ENCODE measurements around the gene C1orf216.
"Not testable (repeated sequence)": the region's sequence is repeated elsewhere in the genome, so short reads cannot be mapped to it uniquely, and the experiment has no call there.

The C1orf216 gene, protein sequence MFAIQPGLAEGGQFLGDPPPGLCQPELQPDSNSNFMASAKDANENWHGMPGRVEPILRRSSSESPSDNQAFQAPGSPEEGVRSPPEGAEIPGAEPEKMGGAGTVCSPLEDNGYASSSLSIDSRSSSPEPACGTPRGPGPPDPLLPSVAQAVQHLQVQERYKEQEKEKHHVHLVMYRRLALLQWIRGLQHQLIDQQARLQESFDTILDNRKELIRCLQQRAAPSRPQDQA

DNA sequence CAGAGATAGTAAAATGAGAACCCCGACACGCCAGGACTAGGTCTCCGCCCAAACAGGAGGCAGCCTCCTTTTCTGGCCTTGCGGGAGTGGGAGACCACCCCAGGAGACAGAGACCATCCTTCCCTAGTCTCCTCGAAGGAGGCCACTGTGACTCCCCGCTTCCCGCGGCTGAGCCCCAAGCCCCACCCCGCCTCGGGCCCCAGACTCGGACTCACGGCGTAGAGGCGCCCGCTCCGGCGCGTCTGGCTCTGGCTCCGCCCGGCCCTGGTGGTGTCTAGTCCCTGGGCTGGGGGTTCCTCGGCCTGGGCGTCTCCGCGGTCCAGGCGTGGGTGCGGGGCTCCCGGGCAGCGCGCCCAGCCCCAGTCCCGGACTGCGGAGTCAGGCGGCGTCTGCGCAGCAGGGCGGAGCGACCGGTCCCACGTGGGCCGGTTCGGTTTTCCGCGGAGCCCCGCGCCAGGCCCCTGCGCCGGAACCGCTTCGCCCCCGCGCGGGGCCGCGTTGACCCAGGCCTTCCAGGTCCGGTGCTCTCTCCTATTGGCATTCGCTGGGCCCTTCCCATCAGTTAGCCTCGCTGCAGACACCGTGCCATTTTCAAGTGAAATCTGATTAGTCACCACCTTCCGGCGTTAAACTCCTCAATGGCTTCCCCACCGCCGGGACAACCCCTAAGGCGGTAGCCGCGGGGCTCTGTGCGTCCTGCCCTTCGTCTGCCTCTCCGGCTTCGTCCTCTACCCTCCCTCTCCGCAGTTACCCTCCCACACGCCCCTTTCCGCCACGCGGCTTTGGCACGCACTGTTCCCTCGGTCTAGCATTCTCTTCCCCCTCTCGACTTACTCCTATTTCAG lies at the start of gene C1orf216:
TSS of gene C1orf216 (minus strand) at position 393 of the 845 bp plus-strand sequence. CDS start 2,563 bp downstream, outside the sequence.
- DNase-seq (ENCODE audit: low read depth in 2 of 2): peak; percentile 48 to 49

DNA sequence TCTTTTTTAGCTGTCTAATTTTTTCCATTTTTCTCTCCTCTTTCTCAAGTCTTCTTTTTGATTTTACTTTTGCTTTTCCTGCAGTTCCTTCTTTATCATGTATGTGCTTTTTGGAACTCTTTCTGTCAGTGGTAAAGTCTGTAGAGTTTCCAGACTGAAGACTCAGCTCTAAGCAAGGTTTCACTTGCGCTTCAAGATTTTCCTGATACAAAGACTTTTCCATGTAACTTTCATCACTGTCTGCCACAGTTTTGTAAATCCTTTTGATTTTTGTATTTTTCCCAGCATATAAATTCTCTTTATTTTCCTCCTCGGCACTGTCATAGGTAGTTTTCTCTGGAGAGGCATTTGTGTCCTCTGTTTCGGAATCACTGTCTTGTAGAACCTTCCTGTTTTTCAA lies 45.6 kb upstream of the C1orf216 start:
- no peak for DNase-seq (ENCODE audit: low read depth in 2 of 2)

DNA sequence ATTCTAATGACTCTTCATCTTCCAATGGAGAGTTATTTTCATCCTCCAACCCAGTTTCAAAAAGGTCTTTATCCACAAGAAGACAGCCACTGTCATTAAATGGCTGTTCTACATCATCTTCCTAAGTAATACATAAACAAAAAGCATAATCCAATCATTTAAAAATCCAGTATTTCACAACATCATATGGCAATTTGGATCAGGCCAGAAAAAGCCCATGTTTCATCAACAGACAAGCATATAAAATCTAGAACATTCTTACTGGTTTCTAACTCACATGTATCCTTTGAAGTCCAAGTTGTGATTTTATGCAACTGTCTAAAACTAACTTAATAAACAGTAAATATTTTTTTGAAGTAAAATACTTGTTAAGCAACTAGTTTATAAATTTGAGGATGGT lies 44.5 kb upstream of the C1orf216 start:
- DNase-seq (ENCODE audit: low read depth in 2 of 2): no peak

DNA sequence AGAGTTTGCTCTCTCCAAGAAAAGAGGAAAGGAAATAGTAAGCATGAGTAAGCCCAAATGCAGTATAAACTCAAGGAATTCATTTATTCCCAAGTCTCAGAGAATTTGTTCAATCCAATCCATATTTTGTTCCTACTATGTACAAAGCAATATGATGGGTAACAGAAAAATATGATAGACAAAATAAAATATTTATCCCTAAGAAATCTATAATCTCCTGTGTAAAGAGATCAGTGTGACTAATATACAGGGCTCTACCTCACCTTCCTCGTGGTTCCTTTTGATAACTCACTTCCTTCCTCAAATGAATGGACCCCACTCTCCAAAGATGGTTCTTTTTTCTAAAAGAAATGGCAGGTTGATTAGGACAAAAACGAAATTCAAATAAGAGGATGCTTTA lies 43.5 kb upstream of the C1orf216 start:
- no peak for DNase-seq (ENCODE audit: low read depth in 2 of 2)

DNA sequence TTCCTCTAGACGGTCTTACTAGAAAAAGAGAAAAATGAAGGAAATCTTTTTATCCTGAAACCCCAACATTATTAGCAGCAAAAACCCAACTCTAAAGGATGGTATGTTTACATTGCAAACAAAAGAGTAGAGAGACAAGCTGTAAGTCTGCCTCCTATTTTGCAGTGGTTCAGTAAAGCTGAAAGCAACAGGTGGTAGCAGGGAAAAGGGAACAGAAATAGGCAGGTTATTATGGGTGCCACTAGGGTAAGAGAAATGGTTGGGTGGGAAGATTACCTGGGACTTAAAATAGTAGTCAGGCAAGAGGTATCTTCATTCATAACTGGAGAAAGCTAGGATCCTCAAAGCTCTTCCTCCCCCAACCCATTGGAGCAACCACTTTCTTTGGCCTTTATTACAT lies 37.4 kb upstream of the C1orf216 start:
- no peak for DNase-seq (ENCODE audit: low read depth in 2 of 2)

DNA sequence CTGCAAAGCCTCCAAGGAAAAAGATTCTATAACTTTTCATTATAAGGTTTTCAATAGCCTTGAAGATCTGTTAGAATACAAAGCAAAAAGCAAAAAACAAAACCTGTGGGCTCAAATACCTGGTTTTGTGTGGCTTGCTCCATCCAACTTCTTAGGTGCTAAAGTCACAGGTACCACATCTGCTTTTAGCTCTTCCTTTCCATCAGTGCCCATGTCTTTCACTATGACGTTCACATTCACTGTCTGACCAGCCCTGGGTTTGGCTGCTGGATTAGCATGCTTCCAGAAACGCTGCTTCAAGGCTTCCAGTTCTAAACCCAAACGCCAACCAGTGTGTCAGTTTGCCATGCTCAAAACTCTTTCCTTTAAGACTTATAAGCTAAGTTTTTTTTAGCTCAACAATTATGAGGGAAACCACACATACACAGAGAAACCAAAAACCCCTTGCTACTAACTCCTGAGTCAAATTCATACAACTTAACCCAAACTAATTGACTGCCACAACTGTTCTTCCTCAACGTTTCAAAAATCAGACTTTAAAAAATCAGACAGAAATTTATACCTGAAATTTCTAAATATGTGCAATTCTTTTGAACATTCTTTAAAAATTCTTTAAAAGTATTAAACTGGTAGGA lies 35.1 kb upstream of the C1orf216 start:
- no peak for DNase-seq (ENCODE audit: low read depth in 2 of 2)

DNA sequence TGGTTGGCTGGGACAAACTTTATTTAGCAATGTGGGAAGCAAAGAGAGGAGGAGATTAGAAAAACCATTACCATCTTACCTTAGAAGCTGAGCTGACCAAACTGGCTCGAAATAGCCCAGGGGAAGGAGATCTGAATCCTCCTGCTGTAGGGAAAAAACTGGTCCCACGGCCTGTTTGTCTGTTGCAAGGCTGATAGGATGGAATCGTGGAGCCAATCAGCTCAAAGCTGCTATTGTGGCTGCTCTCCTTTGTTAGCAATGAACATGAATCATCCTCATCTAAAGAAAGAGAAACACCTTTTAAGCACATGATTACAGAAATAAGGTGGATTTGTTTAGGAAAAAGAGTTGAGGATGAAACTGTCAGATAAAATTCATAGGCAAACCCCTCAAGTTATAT lies 29.6 kb upstream of the C1orf216 start:
- no peak for DNase-seq (ENCODE audit: low read depth in 2 of 2)

DNA sequence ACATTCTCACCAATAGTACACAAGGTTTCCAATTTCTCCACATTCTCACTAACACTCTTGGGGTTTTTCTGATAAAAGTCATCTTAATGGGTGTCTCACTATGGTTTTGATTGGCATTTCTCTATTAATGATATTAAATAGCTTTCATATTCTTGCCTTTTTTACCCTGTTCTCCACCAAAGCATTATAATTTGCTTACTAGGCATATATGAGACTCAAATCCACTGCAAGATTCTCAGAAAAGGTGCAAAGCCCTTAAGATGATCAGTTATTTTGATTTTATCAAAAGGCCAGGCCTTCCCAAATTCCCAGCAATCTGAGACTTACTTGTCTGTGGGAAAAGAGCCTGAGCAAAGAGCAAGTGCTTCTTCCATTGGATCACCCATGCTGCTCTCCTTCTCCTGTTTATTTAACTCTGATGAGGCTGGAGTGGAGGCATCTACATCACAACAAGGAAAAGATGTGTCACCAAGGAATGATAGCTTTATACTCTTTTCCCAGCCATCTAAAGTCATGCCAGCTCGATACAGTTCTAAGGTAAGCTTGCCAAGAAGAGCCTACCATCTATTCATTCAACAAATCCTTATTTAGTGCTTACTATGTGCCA lies 26.5 kb upstream of the C1orf216 start:
- DNase-seq (ENCODE audit: low read depth in 2 of 2): no peak

DNA sequence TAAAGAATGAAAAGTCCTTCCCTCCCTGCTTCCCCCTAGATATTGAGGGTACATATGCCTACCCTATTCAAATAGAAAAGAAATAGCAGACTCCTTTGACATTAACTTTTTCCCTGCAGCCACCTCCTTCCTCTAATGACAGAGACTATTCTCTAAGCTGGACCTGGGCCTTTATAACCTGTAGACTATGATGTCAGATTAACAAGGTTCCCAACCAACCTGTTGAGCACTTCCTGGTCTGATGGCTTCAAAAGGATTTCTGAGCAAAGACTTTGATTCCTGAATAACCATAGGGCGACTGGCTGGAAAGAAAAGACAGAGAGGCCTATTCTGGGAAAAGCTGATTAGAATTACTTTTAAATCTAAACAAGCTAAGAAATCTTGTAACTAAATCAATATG lies 18.4 kb upstream of the C1orf216 start:
- no peak for DNase-seq (ENCODE audit: low read depth in 2 of 2)

DNA sequence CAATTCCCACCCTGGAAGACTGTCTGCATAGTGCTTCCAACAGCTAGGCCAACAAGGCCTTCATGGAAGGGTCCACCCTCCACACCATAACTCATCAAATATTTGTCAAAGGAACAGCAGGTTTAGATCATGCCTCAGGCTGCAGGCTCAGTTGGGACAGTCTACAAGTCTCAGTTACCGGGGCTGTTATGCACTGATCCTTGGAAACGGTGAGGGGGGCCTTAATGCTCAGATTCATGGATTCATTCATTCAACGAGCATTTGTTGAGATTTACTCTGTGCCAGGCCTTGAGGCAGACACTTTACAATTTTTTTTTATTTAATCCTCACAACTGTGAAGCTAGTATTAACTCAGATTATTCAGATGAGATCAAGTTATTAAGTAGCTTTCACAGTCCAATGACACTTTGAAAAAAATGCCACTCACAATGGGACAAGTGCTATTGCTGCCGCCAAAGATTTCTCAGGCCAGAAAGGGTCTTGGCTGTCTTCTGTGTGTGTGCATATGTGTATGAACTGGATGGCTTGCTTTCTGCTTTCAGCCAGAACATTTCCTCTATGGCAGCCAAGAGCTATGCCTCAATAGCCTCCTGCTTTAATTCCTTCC lies 8.9 kb upstream of the C1orf216 start:
- no peak for DNase-seq (ENCODE audit: low read depth in 2 of 2)

DNA sequence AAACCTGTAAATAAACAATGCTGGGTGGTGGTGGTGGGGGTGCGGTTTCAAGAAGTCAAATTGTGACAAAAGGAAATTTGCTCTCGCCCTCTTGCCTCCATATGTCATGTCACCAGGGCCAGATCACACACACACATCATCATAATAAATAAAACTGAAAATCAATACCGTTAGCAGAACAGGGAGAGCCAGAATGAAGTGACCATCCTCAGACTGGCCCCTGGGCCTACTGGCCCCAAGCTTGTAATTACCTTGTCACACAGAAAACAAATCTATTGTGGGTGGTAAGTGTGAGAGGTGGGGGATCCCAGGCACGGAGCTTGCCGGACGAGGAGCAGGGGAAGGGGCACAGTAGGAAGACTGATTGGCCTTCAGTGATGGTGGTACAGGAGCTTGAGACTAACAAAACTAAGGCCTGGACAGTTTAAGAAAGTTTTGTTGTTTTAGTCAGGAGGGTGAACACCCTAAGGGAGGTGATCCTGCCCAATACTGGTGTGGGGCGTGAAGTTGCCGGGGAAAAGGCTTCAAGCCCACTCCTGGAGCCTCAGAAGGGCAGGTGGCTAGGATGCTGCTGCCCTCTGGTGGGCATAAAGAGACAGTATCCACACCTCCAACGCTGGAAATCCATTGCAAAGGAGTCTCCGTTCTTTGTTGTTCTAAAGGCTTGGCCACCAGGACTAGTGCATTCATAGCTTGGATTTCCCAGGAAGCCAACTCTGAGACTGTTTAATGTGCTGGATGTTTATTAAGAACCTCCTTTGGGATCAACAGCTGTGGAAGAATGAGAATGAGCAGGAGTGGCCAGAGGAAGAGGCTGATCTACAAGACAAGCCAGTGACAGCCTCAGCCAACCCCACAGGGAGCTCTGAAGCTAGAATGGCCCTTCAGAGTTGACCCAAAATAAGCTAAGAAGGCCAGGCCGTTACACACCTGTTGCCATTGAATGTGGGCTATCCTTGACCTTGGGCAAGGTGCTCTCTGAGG lies 8.1 kb upstream of the C1orf216 start:
- DNase-seq (ENCODE audit: low read depth in 2 of 2): peak in 1 of 2 experiments; percentile 33

DNA sequence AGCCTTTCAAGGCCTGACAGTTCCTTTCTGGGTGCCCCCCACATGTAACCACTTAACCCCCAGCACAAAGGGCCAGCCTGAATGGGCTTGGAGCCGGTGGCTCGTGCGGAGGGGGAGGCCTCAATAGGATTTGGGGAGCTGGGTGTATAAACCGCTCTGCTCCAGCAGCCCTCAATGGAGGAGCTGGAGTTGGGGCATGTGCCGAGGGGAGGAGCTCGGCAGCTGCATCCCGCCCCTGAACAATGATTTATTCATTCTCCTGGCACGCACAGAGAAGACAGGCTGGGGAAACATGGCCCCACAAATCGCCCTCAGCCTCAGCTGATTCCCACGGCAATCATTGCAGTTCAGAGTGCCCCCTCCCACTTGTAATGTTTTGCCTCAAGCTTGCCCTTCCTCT lies 6.9 kb upstream of the C1orf216 start:
- peak in 1 of 2 experiments; percentile 19 for DNase-seq (ENCODE audit: low read depth in 2 of 2)

DNA sequence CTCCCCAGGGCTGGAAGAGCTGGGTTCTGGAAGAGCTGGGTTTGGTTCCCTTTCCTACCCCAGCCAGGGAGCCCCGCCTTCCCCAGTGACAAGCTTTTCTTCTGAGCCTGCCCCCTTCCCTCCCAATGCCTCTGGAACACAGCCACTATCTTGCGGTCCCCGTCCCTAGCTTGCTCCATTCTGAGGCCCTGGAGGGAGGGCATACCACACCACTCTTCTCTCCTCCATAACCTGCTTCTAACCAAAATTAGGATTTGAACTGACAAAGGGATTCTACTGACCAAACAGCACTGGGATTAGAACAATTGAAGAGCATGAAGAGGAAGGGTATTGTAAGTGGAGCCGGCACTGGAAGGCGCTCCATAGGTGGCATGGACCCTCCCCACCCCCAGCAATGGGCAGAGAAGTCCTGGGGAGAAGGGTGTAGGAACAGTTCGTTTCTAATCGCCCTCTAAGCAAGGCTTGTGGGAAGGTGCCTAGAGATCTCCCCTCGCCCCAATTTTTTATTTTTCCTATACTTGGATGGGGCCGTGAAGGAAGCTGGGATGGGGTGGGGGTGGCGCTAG lies 690 bp downstream of the C1orf216 start:
- peak; percentile 37 to 39 for DNase-seq (ENCODE audit: low read depth in 2 of 2)

DNA sequence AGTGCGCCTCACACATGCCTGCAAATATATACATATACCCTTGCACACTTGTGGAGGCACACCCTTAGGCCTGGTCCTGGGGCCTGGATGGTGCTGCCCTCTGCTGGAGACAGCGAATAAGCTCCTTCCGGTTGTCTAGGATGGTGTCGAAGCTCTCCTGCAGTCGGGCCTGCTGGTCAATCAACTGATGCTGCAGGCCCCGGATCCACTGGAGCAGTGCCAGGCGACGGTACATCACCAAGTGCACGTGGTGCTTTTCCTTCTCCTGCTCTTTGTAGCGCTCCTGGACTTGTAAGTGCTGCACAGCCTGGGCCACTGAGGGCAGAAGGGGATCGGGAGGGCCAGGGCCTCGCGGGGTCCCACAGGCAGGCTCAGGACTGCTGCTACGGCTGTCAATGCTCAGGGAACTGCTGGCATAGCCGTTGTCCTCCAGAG lies 3.1 kb downstream of the C1orf216 start:
- DNase-seq (ENCODE audit: low read depth in 2 of 2): peak; percentile 33 to 34

DNA sequence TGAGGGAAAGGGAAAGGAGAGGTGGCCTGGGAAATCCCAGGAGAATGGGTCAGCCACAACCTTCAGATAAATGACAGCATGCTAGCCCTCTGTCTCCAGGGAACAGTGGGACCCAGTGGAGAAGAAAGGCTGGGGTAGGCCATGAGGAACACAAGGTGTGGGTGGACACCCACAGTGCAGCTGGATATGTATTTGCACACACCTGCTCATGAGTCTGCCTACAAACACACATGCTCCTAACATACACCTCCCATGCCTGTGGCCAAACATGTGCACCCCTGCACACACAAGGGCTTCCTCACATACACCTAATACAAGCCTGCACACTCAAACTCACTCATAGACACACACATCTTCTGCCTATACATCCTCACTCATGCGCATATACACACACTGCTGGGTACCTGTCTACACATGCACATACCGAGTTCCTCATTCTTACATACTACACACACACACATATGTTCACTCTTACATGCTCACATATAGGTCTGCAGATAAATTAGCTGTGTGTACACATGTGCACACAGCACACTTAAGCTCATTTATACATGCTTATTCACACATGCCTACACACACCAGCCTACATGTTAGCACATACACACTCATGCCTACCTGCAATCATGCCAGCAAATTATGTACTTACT lies 3.6 kb downstream of the C1orf216 start:
- no peak for DNase-seq (ENCODE audit: low read depth in 2 of 2)

DNA sequence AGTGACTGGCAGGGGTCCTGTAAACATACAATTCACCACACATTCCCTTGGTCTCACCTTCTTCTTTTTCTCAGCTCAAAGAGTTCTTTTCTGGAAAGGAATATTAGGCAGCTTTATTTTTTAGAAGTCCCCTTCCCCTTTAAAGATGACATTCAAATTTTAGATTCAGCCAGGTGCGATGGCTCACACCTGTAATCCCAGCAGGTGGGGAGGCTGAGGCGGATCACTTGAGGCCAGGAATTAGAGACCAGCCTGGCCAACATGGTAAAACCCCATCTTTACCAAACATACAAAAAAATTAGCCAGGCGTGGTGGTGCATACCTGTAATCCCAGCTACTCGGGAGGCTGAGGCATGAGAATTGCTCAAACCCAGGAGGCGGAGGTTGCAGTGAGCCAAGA lies 7.6 kb downstream of the C1orf216 start:
- not testable (repeated sequence) for DNase-seq (ENCODE audit: low read depth in 2 of 2)

DNA sequence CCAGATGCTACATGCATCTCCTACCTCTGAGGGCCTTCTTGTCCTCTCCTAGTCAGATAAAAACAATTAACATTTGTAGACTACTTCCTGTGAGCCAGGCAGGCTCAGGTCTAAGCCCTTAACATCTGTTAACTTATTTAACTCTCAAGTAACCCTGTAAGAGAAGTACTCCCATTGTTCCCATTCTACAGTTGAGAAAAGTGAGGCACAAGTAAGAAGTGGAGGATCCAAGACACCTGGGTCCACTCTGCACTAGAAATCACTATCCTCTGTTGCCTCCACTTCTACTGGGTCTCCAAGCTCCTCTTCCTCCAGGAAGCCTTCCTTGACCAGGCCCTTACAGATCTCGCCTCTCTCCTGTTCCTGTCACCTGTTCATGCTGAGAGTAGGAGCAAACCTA lies 9.7 kb downstream of the C1orf216 start:
- no peak for DNase-seq (ENCODE audit: low read depth in 2 of 2)

DNA sequence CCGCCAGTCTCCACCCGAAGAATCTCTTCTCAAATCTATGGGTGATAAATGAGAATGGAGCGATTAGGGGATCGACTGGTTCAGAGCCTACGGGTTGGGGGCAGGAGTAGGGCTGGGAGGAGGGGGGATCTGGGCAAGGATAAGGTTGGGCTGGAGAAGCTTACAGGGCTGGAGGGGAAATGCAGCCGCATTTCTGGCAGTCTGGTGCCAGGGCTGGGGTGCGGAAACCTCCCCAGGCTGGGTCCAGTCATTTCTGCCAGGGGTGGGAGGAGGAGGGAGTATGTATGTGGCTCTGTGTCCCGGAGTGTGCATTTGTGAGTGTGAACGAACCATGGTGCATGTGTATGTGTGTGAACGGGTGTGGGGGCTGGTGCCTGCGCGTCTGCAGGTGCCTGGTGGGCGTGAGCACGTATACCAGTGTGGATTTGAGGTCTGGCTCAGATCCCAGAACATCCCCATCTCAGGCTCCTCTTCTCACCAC lies 10.2 kb downstream of the C1orf216 start:
- no peak for DNase-seq (ENCODE audit: low read depth in 2 of 2)

DNA sequence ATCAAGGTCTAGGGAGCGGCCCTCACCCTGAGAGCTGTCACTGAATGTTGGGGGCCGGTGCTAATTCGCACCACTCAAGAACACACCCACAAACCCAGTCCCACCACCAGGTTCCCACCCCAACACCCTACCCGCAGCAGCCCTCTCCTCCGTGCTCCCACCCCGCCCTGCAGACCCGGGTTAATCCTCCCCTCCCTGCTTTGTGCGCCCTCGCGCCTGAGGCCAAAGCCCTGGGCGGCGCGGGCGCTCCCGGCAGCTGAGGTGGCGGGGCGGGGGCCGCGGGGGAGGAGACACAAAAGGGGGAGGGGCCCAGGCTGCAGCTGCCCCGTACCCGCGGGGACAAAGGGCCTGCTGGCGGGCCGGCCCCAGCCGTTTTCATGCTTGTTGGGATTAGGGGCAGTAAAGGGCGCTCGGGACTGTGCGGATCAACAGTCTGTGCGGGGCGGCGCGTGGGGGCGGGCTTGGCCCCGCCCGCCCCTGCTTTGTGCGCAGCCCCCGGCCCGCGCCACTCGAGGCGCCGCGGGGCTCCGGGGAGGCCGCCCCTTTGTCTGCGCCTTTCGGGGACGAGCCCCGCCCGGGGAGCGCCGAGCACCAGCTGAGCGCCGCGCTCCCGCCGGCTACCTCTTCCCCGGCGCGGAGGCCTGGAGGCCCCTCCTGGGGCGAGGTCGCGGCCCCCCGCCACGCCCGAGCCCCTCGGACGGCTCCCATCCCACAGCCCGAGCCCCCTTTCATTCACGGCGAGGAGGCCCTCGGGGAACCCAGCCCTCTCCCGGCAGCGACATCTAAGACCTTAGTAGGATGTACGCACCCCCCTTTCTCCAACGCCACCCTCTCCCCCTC lies 10.9 kb downstream of the C1orf216 start:
- no peak for DNase-seq (ENCODE audit: low read depth in 2 of 2)
